Measurements from ENCODE around the gene EDC4.
A peak's percentile ranks its signal among the peaks of the same experiment; 100 is the strongest.
"Not testable (repeated sequence)": the region's sequence is repeated elsewhere in the genome, so short reads cannot be mapped to it uniquely, and the experiment has no call there.

Gene EDC4

GRCh38 chr16:67872631-67873434 lies at the start of gene EDC4:
Gene EDC4 (plus strand): TSS chr16:67873052. CDS start chr16:67873262, 210 bp downstream.
- DNase-seq: peak; percentile 42 to 83 (median 74)

- no peak for DNase-seq
Observed at GRCh38 chr16:67825119-67825518, 47.7 kb upstream of the EDC4 start.

GRCh38 chr16:67825906-67826305 lies 46.9 kb upstream of the EDC4 start:
- DNase-seq: no peak

- DNase-seq: no peak
Observed at GRCh38 chr16:67828651-67829050, 44.2 kb upstream of the EDC4 start.

GRCh38 chr16:67833030-67833414 lies 39.8 kb upstream of the EDC4 start:
- DNase-seq: no peak

- peak; percentile 72 to 89 (median 80) for DNase-seq
Observed at GRCh38 chr16:67833415-67834241, 39.2 kb upstream of the EDC4 start.

GRCh38 chr16:67834242-67834614 lies 38.6 kb upstream of the EDC4 start:
- DNase-seq: no peak

GRCh38 chr16:67837190-67837589 lies 35.7 kb upstream of the EDC4 start:
- not testable (repeated sequence) for DNase-seq

GRCh38 chr16:67837811-67838210 lies 35.0 kb upstream of the EDC4 start:
- no peak for DNase-seq

- DNase-seq: no peak
Observed at GRCh38 chr16:67841198-67841815, 31.5 kb upstream of the EDC4 start.

- peak; percentile 83 to 91 (median 88) for DNase-seq
Observed at GRCh38 chr16:67841816-67842508, 30.9 kb upstream of the EDC4 start, which contains the start of gene THAP11. Gene THAP11 (plus strand): TSS chr16:67842320. CDS start chr16:67842555, 235 bp downstream.

GRCh38 chr16:67842509-67843342 lies 30.1 kb upstream of the EDC4 start:
- DNase-seq: peak; percentile 28 to 71 (median 44)

GRCh38 chr16:67843343-67843765 lies 29.5 kb upstream of the EDC4 start:
- DNase-seq: peak in 2 of 4 experiments; percentile 45 to 56

- DNase-seq: no peak
Observed at GRCh38 chr16:67844497-67844896, 28.4 kb upstream of the EDC4 start.

GRCh38 chr16:67845291-67846062 lies 27.4 kb upstream of the EDC4 start:
- no peak for DNase-seq

GRCh38 chr16:67846063-67846319 lies 26.9 kb upstream of the EDC4 start:
- DNase-seq: no peak

GRCh38 chr16:67846320-67847063 lies 26.4 kb upstream of the EDC4 start, which contains the start of gene NUTF2:
Gene NUTF2 (plus strand): TSS chr16:67846933. CDS start chr16:67865131, 18,198 bp downstream.
- DNase-seq: peak; percentile 82 to 92 (median 86)

- peak in 2 of 4 experiments; percentile 59 to 73 for DNase-seq
Observed at GRCh38 chr16:67847064-67847861, 25.6 kb upstream of the EDC4 start, which contains the start of gene CENPT. Gene CENPT (minus strand): TSS chr16:67847693. CDS start chr16:67833859, 13,834 bp downstream.

GRCh38 chr16:67848118-67848517 lies 24.7 kb upstream of the EDC4 start:
- DNase-seq: no peak
